Measurements from ENCODE around the gene FBXO33.
"Not testable (repeated sequence)": the region's sequence is repeated elsewhere in the genome, so short reads cannot be mapped to it uniquely, and the experiment has no call there.

DNA sequence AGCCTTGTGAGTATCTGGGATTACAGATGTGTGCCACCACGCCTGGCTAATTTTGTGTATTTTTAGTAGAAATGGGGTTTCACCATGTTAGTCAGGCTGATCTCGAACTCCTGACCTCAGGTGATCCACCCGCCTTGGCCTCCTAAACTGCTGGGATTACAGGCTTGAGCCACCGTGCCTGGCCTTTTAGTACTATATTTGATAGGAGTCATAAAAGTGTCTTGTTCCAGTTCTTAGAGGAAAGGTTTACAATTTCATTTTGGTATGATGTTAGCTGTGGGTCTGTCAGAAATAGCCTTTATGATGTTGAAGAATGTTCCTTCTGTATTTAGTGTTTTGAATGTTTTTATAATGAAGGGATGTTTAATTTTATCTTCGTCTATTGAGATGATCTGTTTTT is 70.7 kb downstream of the FBXO33 start:
- not testable (repeated sequence) for TF ChIP-seq POLR2A (IDR thresholded peaks at IDR 0.05)
- TF ChIP-seq, protein P1, sequence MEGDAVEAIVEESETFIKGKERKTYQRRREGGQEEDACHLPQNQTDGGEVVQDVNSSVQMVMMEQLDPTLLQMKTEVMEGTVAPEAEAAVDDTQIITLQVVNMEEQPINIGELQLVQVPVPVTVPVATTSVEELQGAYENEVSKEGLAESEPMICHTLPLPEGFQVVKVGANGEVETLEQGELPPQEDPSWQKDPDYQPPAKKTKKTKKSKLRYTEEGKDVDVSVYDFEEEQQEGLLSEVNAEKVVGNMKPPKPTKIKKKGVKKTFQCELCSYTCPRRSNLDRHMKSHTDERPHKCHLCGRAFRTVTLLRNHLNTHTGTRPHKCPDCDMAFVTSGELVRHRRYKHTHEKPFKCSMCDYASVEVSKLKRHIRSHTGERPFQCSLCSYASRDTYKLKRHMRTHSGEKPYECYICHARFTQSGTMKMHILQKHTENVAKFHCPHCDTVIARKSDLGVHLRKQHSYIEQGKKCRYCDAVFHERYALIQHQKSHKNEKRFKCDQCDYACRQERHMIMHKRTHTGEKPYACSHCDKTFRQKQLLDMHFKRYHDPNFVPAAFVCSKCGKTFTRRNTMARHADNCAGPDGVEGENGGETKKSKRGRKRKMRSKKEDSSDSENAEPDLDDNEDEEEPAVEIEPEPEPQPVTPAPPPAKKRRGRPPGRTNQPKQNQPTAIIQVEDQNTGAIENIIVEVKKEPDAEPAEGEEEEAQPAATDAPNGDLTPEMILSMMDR (IDR thresholded peaks at IDR 0.05) = not testable (repeated sequence)
